Suprapubic skin (tissue), 4 donors: ENCODE measurements around the gene CBX4. TPM values are rescaled to one million over a fixed set of nuclear protein-coding genes. Genes with fewer than 3 reads are reported as not detected.

Experiments
- DNase-seq, 2 donors: peaks; one replicate each; pipeline ENCODE4 v3.0.0-alpha.2; 2019; ENCODE audit warnings: low spot score in 2 of 2
- H3K27ac ChIP-seq: fragments of 200-600 bp; sonication (generic); one replicate; pipeline ENCODE4 v1.5.1; 2019
- H3K27me3 ChIP-seq: fragments of 200-600 bp; sonication (generic); one replicate; pipeline ENCODE4 v1.5.1; 2019
- H3K36me3 ChIP-seq: fragments of 200-600 bp; sonication (generic); one replicate; pipeline ENCODE4 v1.5.1; 2019
- H3K4me1 ChIP-seq: fragments of 200-600 bp; sonication (generic); one replicate; pipeline ENCODE4 v1.5.1; 2019
- H3K4me3 ChIP-seq: fragments of 200-600 bp; sonication (generic); one replicate; pipeline ENCODE4 v1.5.1; 2019; ENCODE audit warnings: mild to moderate bottlenecking
- H3K9me3 ChIP-seq: fragments of 200-600 bp; sonication (generic); one replicate; pipeline ENCODE4 v1.5.1; 2019
- EP300 ChIP-seq: sonication (generic); formaldehyde crosslinking; IDR thresholded peaks from one replicate; pipeline ENCODE4 v1.6.1; 2017; ENCODE audit warnings: antibody characterized with exemption
- POLR2A ChIP-seq, 2 donors: fragments of 450-650 bp; IDR thresholded peaks; one replicate each; pipeline ENCODE4 v1.6.1; 2017; ENCODE audit warnings: antibody characterized with exemption in 2 of 2, mild to moderate bottlenecking in 2 of 2, moderate library complexity in 2 of 2
- POLR2AphosphoS5 ChIP-seq, 3 donors: sonication (generic); formaldehyde crosslinking; IDR thresholded peaks; one replicate each; pipeline ENCODE4 v1.6.1; 2017; ENCODE audit warnings: antibody characterized with exemption in 3 of 3
- WGBS: methylation state at CpG from one replicate; pipeline ENCODE4 v1.1.5; 2018; 5-methylcytosine and 5-hydroxymethylcytosine counted together
- total RNA-seq, 4 donors: library from RNA; depleted of rRNA; stranded (reverse); fragments of >200 nt; gene quantifications; one replicate each; pipeline ENCODE4 v1.1.0, GENCODE V29; 2016
- TF ChIP-seq, protein P1 (sequence below), 2 donors: fragments of 200-600 bp in 1 of 2; fragments of 450-650 bp in 1 of 2; sonication (generic) in 1 of 2; IDR thresholded peaks; one replicate each; pipeline ENCODE4 v1.5.1; 2016 to 2019; ENCODE audit warnings: antibody characterized with exemption in 2 of 2, mild to moderate bottlenecking in 1 of 2, moderate library complexity in 1 of 2

CBX4 gene
- total RNA-seq, 4 donors from 2014 or later: 33.0 to 47.7 (median 38.0) TPM

GRCh38 chr17:79821331-79822095, 17.7 kb downstream of the CBX4 start:
- DNase-seq: no peak
- Histone ChIP-seq H3K4me1 (no peaks in the 10 kb centered on the region), H3K27me3 (peaks cover 26% of the 10 kb centered on the region), H3K9me3 (no peaks in the 10 kb centered on the region), H3K4me3 (no peak overlapping the region), H3K36me3 (no peaks in the 10 kb centered on the region), H3K27ac (no peak overlapping the region)
- 92% methylated on average over 11 of the region's 12 CpGs for WGBS
- TF ChIP-seq POLR2A (IDR thresholded peaks at IDR 0.05) (no peak), EP300 (no peak), POLR2AphosphoS5 (IDR thresholded peaks at IDR 0.05) (no peak)
- TF ChIP-seq, protein P1, sequence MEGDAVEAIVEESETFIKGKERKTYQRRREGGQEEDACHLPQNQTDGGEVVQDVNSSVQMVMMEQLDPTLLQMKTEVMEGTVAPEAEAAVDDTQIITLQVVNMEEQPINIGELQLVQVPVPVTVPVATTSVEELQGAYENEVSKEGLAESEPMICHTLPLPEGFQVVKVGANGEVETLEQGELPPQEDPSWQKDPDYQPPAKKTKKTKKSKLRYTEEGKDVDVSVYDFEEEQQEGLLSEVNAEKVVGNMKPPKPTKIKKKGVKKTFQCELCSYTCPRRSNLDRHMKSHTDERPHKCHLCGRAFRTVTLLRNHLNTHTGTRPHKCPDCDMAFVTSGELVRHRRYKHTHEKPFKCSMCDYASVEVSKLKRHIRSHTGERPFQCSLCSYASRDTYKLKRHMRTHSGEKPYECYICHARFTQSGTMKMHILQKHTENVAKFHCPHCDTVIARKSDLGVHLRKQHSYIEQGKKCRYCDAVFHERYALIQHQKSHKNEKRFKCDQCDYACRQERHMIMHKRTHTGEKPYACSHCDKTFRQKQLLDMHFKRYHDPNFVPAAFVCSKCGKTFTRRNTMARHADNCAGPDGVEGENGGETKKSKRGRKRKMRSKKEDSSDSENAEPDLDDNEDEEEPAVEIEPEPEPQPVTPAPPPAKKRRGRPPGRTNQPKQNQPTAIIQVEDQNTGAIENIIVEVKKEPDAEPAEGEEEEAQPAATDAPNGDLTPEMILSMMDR (IDR thresholded peaks at IDR 0.05): no peak

DNA sequence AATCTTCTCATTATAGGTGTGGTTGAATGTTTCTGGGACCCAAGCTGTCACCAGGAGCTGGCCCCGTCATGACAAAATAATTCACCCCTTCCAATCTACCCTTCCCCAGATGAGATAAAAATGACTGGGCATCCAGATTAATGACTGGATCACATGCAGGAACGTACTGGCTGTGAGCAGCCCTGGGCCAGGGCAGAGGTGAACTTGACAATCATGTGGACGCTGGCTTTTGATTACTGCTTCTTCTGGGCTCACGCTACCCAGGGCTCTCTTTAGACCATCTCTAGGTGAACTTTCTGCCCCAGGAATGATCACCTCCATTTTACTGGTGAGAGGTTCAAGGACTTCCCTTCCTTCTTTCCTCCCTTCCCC, 18.3 kb downstream of the CBX4 start:
- peaks cover 32% of the 10 kb centered on the region for H3K27me3 ChIP-seq
- H3K9me3 ChIP-seq: no peaks in the 10 kb centered on the region
- no peaks in the 10 kb centered on the region for H3K36me3 ChIP-seq
- DNase-seq: no peak
- no peaks in the 10 kb centered on the region for H3K4me1 ChIP-seq
- H3K4me3 ChIP-seq: no peak overlapping the region
- no peak for TF ChIP-seq POLR2A (IDR thresholded peaks at IDR 0.05)
- TF ChIP-seq, protein P1 (IDR thresholded peaks at IDR 0.05): no peak
- no peak for TF ChIP-seq EP300
- TF ChIP-seq POLR2AphosphoS5 (IDR thresholded peaks at IDR 0.05): no peak
- H3K27ac ChIP-seq: no peak overlapping the region
- WGBS: 88% methylated on average over 4 of the region's 4 CpGs

DNA sequence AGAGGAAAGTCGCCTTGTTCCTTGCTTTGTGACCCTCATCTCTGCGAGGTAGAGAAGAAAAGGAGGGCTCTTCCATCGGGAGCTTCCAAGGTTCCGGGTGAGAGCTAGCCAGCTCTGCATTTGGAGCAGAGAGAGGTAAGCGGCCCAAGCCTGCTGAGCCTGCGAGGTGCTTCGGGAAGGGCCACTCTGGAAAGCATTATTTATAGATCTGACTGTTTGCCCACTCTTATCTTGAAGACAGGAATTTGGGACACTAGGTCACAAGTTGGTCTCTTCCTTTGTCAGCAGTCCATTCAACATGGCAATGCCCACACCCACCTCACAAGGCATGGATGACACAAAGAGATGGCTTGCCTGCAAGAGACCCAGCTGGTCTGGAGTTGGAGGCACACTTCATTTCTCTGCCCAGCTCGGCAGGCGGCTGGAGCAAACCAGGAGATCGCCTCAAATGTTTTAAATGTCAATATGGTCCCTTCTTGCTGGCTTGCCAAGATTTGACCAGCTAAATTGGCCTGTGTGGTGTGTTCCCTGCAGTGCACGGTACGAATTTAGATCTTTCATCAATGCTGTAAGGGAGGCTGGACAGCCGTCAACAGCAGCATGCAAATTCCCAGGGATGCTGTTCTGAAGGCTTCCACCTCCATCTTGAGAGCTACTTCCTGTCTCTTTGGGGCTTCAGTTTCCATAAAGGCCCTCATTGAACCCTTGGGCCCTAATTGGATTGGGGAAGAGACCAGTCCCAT, 19.5 kb downstream of the CBX4 start:
- 94% methylated on average over 13 of the region's 13 CpGs for WGBS
- no peaks in the 10 kb centered on the region for H3K9me3 ChIP-seq
- peaks cover 11% of the 10 kb centered on the region for H3K4me1 ChIP-seq
- peaks cover 44% of the 10 kb centered on the region for H3K27me3 ChIP-seq
- no peak overlapping the region for H3K27ac ChIP-seq
- no peak overlapping the region for H3K4me3 ChIP-seq
- no peaks in the 10 kb centered on the region for H3K36me3 ChIP-seq
- DNase-seq: no peak
- TF ChIP-seq, protein P1 (IDR thresholded peaks at IDR 0.05): no peak
- TF ChIP-seq POLR2A (IDR thresholded peaks at IDR 0.05) (no peak), POLR2AphosphoS5 (IDR thresholded peaks at IDR 0.05) (no peak), EP300 (no peak)

DNA sequence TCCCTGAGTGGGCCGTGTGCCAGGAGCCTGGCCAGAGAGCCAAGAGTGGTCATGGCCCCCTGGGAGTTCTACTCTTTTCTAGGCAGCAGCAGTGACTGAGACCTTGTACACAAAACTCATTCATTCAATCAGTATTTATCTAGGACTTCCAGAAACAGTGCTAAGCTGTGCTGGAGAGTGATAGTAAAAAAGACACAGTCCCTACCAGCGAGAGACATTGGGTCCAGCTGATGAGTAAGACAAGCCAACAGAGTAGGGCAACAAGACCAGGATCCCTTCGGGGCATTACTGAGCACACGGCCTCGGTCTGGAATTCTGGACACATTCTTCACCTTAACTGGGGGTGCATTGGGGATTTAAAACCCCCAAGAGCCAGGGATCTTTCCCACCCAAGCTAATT, 20.2 kb downstream of the CBX4 start:
- DNase-seq: no peak
- H3K4me1 ChIP-seq: peaks cover 17% of the 10 kb centered on the region
- no peaks in the 10 kb centered on the region for H3K9me3 ChIP-seq
- no peak for TF ChIP-seq POLR2AphosphoS5 (IDR thresholded peaks at IDR 0.05)
- TF ChIP-seq EP300: no peak
- no peak for TF ChIP-seq POLR2A (IDR thresholded peaks at IDR 0.05)
- TF ChIP-seq, protein P1 (IDR thresholded peaks at IDR 0.05): no peak
- H3K27ac ChIP-seq: no peak overlapping the region
- WGBS: 67% methylated on average over 5 of the region's 5 CpGs
- no peaks in the 10 kb centered on the region for H3K36me3 ChIP-seq
- peaks cover 51% of the 10 kb centered on the region for H3K27me3 ChIP-seq
- no peak overlapping the region for H3K4me3 ChIP-seq
